Aorta (tissue), 5 donors: ENCODE data around the gene TUFT1. TPM values are rescaled to one million over a fixed set of nuclear protein-coding genes. Genes with fewer than 3 reads are reported as not detected.

ENCODE experiments used
- ATAC-seq: fragments of 200-7000 bp; cut with Tn5 transposase; one replicate; pipeline ENCODE4 v1.9.1; 2022; ENCODE audit warnings: moderate library complexity; ENCODE audit not compliant: low FRiP score
- DNase-seq, 2 donors: peaks; one replicate each; pipeline ENCODE4 v3.0.0-alpha.2; 2020
- H3K27ac ChIP-seq, 2 donors: one replicate each; pipeline ENCODE4 v1.5.1; 2013; ENCODE audit warnings: low read length in 2 of 2, mild to moderate bottlenecking in 2 of 2, moderate library complexity in 2 of 2, control low read depth in 1 of 2, inconsistent platforms in 1 of 2, low read depth in 1 of 2
- H3K27me3 ChIP-seq, 2 donors: one replicate each; pipeline ENCODE4 v1.6.1; 2013; ENCODE audit warnings: control low read depth in 1 of 2, low read length in 1 of 2, mild to moderate bottlenecking in 1 of 2, moderate library complexity in 1 of 2; ENCODE audit not compliant: insufficient read depth in 2 of 2, control insufficient read depth in 1 of 2
- H3K36me3 ChIP-seq, 2 donors: one replicate each; pipeline ENCODE4 v1.6.1; 2013; ENCODE audit warnings: control low read depth in 1 of 2, low read length in 1 of 2, mild to moderate bottlenecking in 1 of 2; ENCODE audit not compliant: insufficient read depth in 2 of 2, control insufficient read depth in 1 of 2
- H3K4me1 ChIP-seq, 2 donors: one replicate each; pipeline ENCODE4 v1.6.1; 2013; ENCODE audit warnings: low read length in 2 of 2, control low read depth in 1 of 2, mild to moderate bottlenecking in 1 of 2, moderate library complexity in 1 of 2; ENCODE audit not compliant: insufficient read depth in 2 of 2, control insufficient read depth in 1 of 2
- H3K4me3 ChIP-seq, 2 donors: one replicate each; pipeline ENCODE4 v1.5.1; 2013; ENCODE audit warnings: low read length in 2 of 2, control low read depth in 1 of 2, mild to moderate bottlenecking in 1 of 2
- H3K9me3 ChIP-seq: one replicate; pipeline ENCODE4 v1.6.1; 2013; ENCODE audit warnings: mild to moderate bottlenecking, low read length; ENCODE audit not compliant: control insufficient read depth
- WGBS, 2 donors: extraction: QIAGEN DNeasy Blood & Tissue Kit; methylation state at CpG; one replicate each; pipeline ENCODE4 v1.1.7; 2013; 5-methylcytosine and 5-hydroxymethylcytosine counted together
- intact Hi-C, 2 donors: fragments of 100-400 bp; cut with DNase I; formaldehyde crosslinking; loops; one replicate each; pipeline versions ENCODE4 v1.14.2 to v1.15.0; 2022
- long read RNA-seq, 2 donors: library from polyadenylated mRNA; unstranded; transcript quantifications; one replicate each; pipeline ENCODE4 v2.0.0, GENCODE V29; 2020 to 2021
- polyA plus RNA-seq, 2 donors: library from polyadenylated mRNA; stranded (reverse); fragments of 200-250 nt; gene quantifications; one replicate each; pipeline ENCODE4 v1.2.3, GENCODE V29; 2013
- total RNA-seq, 2 donors: library from RNA; stranded (reverse); fragmentation: NEBNext Ultra II Directional; extraction: Animal tissue kit (Norgen Biotek cat#: 25700); gene quantifications; one replicate each; pipeline ENCODE4 v1.2.1, GENCODE V29; 2021
- donor health status: healthy with polysubstance abuse.
- donor health status: Bipolar disorder and iron deficiency.
- donor health status: DM: no; HTN: no; CAD: no.
- donor health status: DM: no; HTN: no; CAD: no.
- donor health status: DM: yes; HTN: yes; CAD: no.

Gene TUFT1
- total RNA-seq (10 to 100 TPM in 1 of 2 donors, 1 to 10 TPM in 1; 6.5 to 11.2 TPM), polyA plus RNA-seq (1 to 10 TPM; 3.9 to 4.5 TPM)
- long read RNA-seq, donor 1, transcript TUFT1-202 (12 exons, 3,033 nt) = major isoform, 6 of 17 reads
- long read RNA-seq, donor 1, partial matches to known transcripts = 2 of 17 reads
- long read RNA-seq, donor 1, other reads (novel, unspliced or antisense) = 4 of 17 reads
- long read RNA-seq, donor 2, partial matches to known transcripts = 1 of 2 reads
- long read RNA-seq, donor 2, other reads (novel, unspliced or antisense) = 1 of 2 reads

GRCh38 chr1:151540021-151540981 lies at the start of gene TUFT1:
TUFT1 (plus strand) TSS chr1:151540309; CDS start chr1:151540367, 58 bp downstream.
- peak within 1 kb of the TSS in 1 of 2 donors; percentile 23 for H3K27ac ChIP-seq
- H3K4me1 ChIP-seq = no peaks in the 10 kb centered on the region
- peak; percentile 96 to 97 for DNase-seq
- intact Hi-C loops = no loop called here
- peak; percentile 95 for ATAC-seq
- H3K9me3 ChIP-seq = no peaks in the 10 kb centered on the region
- peak within 1 kb of the TSS; percentile 51 for H3K4me3 ChIP-seq
- H3K27me3 ChIP-seq = no peaks in the 10 kb centered on the region
- H3K36me3 ChIP-seq = no peaks in the 10 kb centered on the region
- 1% methylated on average over 70 of the region's 70 CpGs for WGBS, 2 donors

DNA sequence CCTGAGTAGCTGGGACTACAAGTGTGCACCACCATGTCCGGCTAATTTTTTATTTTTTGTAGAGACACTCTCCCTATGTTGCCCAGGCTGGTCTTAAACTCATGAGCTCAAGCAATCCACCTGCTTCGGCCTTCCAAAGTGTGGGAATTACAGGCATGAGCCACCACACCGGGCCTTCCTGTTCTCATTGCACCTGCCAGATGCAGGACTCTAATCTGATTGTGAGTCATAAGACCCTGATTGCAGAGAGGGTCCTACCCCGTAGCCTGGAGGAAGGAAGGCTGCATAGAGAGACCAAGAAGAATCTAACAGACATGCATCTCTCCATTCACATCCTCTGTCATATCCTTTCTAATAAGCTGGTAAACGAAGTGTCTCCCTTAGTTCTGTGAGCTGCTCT lies 48.5 kb upstream of the TUFT1 start:
- Histone ChIP-seq H3K9me3 (no peaks in the 10 kb centered on the region), H3K36me3 (no peaks in the 10 kb centered on the region), H3K27ac (no peak overlapping the region), H3K4me3 (no peak overlapping the region), H3K4me1 (no peaks in the 10 kb centered on the region), H3K27me3 (no peaks in the 10 kb centered on the region)
- no peak for DNase-seq
- 90 to 93% methylated on average over 5 of the region's 5 CpGs for WGBS, 2 donors
- ATAC-seq = no peak
- intact Hi-C loops = no loop called here

DNA sequence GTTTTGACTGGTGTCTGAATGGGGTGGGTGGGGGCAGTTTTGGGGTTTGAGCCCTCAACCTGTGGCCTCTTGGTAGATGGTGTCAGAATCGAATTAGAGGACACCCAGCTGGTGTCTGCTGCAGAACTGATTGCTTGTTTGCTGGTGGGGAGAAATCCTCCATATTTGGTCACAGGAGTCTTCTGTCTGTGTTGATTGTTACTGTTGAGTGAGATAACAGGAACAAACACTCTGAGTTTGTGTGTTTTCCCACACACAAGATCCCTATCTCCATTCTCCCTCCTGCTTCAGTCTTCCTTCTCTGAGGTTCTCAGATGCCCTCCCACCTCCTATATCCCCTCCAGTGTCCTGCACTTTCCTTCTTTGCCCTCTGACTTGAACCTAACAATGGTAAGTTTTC lies 48.0 kb upstream of the TUFT1 start:
- no peak overlapping the region for H3K27ac ChIP-seq
- ATAC-seq (no peak), DNase-seq (no peak)
- no peaks in the 10 kb centered on the region for H3K27me3 ChIP-seq
- intact Hi-C loops = no loop called here
- no peaks in the 10 kb centered on the region for H3K4me1 ChIP-seq
- WGBS, 2 donors = 86 to 89% methylated on average over 1 of the region's 1 CpG
- H3K36me3 ChIP-seq = no peaks in the 10 kb centered on the region
- no peaks in the 10 kb centered on the region for H3K9me3 ChIP-seq
- H3K4me3 ChIP-seq = no peak overlapping the region

DNA sequence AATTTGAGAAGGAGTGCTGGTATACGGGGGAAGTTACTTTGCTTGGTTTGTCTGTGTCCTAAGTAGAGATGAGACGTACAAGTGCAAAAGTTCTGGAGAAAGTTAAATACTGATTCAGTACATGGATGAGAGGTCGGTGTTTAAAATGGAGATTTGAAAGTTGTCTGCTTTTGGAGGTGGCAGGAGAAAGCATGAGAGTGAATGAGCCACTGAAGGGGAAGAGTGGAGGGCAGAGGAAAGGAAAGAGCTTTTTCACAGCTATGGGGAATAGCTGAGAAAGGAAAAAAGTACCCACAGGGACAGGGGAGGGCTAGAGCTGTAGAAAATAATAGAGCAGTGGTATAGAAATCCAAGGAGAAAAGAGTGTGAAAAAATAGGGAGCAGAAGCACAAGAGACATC lies 47.1 kb upstream of the TUFT1 start:
- Histone ChIP-seq H3K27me3 (no peaks in the 10 kb centered on the region), H3K9me3 (no peaks in the 10 kb centered on the region), H3K27ac (no peak overlapping the region), H3K36me3 (no peaks in the 10 kb centered on the region), H3K4me3 (no peak overlapping the region), H3K4me1 (no peaks in the 10 kb centered on the region)
- intact Hi-C loops = no loop called here
- no peak for DNase-seq
- ATAC-seq = no peak
- WGBS, 2 donors = 72 to 92% methylated on average over 3 of the region's 3 CpGs

DNA sequence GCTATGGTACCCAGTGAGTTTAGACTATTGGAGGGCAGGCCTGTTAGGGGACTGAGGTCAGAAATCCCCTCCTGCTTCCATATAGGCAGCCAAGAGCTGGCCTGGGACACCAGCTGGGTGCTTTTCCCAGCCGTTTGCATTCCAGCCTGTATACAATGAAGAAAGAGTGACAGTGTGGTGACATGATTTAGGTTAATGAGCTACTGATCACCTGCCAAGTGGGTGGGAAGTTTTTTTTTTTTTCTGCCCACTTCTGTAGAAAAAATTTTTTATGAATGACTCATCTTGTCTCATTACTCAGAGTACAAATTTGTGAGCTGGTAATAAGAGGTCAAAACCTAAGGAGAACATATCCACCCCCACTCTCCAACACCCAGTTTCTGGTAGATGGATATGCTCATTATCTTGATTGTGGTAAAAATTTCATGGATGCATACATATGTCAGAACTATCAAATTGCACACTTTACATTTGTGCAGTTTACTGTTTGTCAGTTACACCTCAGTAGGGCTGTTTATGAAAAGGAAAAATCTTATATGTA lies 45.3 kb upstream of the TUFT1 start:
- ATAC-seq = no peak
- intact Hi-C loops = no loop called here

DNA sequence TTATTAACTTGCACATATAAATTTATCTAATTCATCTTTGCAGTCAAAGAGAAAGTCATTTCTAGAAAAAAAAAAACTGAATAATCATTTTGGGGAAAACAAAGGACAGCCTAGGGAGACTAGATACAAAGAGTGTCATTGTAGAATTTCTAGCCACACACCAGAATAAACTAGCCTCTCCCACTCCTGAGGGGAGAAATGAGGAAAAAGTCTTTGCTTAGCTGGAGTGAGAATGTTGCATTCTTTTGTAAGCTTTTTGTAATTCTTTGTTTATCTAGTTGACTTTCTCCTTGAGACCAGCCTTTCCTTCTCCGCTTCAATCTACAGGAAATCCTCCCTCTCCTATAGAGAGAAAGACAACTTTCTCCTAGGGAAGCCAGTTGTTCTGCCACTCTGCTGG lies 44.8 kb upstream of the TUFT1 start:
- WGBS, 2 donors = 42 to 62% methylated on average over 1 of the region's 1 CpG
- ATAC-seq = no peak
- no peak overlapping the region for H3K27ac ChIP-seq
- intact Hi-C loops = no loop called here
- no peaks in the 10 kb centered on the region for H3K36me3 ChIP-seq
- H3K27me3 ChIP-seq = no peaks in the 10 kb centered on the region
- no peak for DNase-seq
- H3K4me3 ChIP-seq = no peak overlapping the region
- H3K9me3 ChIP-seq = no peaks in the 10 kb centered on the region
- no peaks in the 10 kb centered on the region for H3K4me1 ChIP-seq

More for the DNA sequence above, 45.3 kb upstream of the TUFT1 start:
- Histone ChIP-seq H3K4me3 (no peak overlapping the region), H3K4me1 (no peaks in the 10 kb centered on the region), H3K36me3 (no peaks in the 10 kb centered on the region), H3K9me3 (no peaks in the 10 kb centered on the region), H3K27ac (peak overlapping the region in 1 of 2 donors; percentile 43), H3K27me3 (no peaks in the 10 kb centered on the region)
- WGBS, 2 donors = 0 to 4% methylated on average over 1 of the region's 1 CpG
- DNase-seq = no peak

GRCh38 chr1:151499365-151499764 lies 40.7 kb upstream of the TUFT1 start:
- Histone ChIP-seq H3K27me3 (no peaks in the 10 kb centered on the region), H3K4me1 (no peaks in the 10 kb centered on the region), H3K27ac (no peak overlapping the region), H3K9me3 (no peaks in the 10 kb centered on the region), H3K36me3 (no peaks in the 10 kb centered on the region), H3K4me3 (no peak overlapping the region)
- DNase-seq (no peak), ATAC-seq (no peak)
- WGBS, 2 donors = 90 to 93% methylated on average over 5 of the region's 5 CpGs
- intact Hi-C loops = no loop called here

DNA sequence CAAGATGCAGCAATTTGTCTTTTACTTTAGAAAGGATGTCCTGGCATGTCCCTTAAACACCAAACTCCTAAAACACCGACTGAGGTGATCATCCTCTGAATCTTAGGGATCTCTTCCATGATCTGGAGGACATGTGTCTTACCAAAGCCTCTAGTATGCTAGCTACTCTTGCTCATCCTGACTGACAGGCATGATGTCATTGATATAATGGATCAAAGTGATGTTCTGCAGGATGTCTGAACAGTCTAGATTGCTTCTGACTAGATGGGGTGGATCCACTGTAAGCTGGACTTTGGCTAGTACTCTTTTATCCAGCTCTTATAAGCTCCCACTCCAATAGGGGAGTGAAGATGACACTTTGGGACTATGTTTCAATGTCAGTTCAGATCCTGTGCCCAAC lies 40.2 kb upstream of the TUFT1 start:
- Histone ChIP-seq H3K36me3 (no peaks in the 10 kb centered on the region), H3K9me3 (no peaks in the 10 kb centered on the region), H3K27ac (no peak overlapping the region), H3K27me3 (no peaks in the 10 kb centered on the region), H3K4me1 (no peaks in the 10 kb centered on the region), H3K4me3 (no peak overlapping the region)
- DNase-seq (no peak), ATAC-seq (no peak)
- intact Hi-C loops = no loop called here
- 86 to 89% methylated on average over 1 of the region's 1 CpG for WGBS, 2 donors
